Large intestine (tissue), 3 donors: Measurements from ENCODE around the gene CRACR2B. TPM values are rescaled to one million over a fixed set of nuclear protein-coding genes. Genes with fewer than 3 reads are reported as not detected.

Experiments used
- DNase-seq, 2 donors: peaks; one replicate each; pipeline versions ENCODE4 v3.0.0 to v3.0.0-alpha.2; 2013
- H3K27ac ChIP-seq: one replicate; pipeline ENCODE4 v1.5.1; 2013; ENCODE audit warnings: low read length
- H3K27me3 ChIP-seq: 2 replicates; pipeline ENCODE4 v1.6.1; 2013; ENCODE audit warnings: low read length; ENCODE audit not compliant: control insufficient read depth, insufficient read depth
- H3K36me3 ChIP-seq: 2 replicates; pipeline ENCODE4 v1.6.1; 2013; ENCODE audit warnings: low read length; ENCODE audit not compliant: control insufficient read depth, insufficient read depth
- H3K4me1 ChIP-seq: one replicate; pipeline ENCODE4 v1.6.1; 2013; ENCODE audit warnings: low read length; ENCODE audit not compliant: control insufficient read depth, insufficient read depth
- H3K4me3 ChIP-seq: one replicate; pipeline ENCODE4 v1.5.1; 2013; ENCODE audit warnings: low read length
- H3K9me3 ChIP-seq: one replicate; pipeline ENCODE4 v1.6.1; 2013; ENCODE audit warnings: mild to moderate bottlenecking, low read depth, low read length, moderate library complexity; ENCODE audit not compliant: control insufficient read depth
- WGBS: methylation state at CpG from one replicate; pipeline ENCODE4 v1.1.5; 2013; ENCODE audit warnings: low lambda C conversion rate; ENCODE audit not compliant: insufficient coverage; 5-methylcytosine and 5-hydroxymethylcytosine counted together
- polyA plus RNA-seq: library from polyadenylated mRNA; unstranded; fragments of 120-200 nt; gene quantifications from one replicate; pipeline ENCODE4 v1.2.1, GENCODE V29; 2013

CRACR2B gene
- polyA plus RNA-seq, 1 donor = 34.4 TPM

GRCh38 chr11:788953-789940, 38.5 kb upstream of the CRACR2B start:
- Histone ChIP-seq H3K4me1 (no peaks in the 10 kb centered on the region), H3K9me3 (no peaks in the 10 kb centered on the region), H3K36me3 (peaks cover 12% of the 10 kb centered on the region), H3K27ac (no peak overlapping the region), H3K27me3 (peaks cover 15% of the 10 kb centered on the region), H3K4me3 (peak overlapping the region; percentile 16)
- WGBS = no CpG with 5 or more reads among the region's 31 CpGs
- DNase-seq = no peak

- H3K36me3 ChIP-seq = peaks cover 16% of the 10 kb centered on the region
- WGBS = no CpG with 5 or more reads among the region's 44 CpGs
- H3K4me1 ChIP-seq = peaks cover 6% of the 10 kb centered on the region
- DNase-seq = peak in 1 of 2 donors; percentile 21
- peak within 1 kb of the TSS; percentile 16 for H3K4me3 ChIP-seq
- H3K27ac ChIP-seq = no peak within 1 kb of the TSS
- H3K9me3 ChIP-seq = no peaks in the 10 kb centered on the region
- H3K27me3 ChIP-seq = peaks cover 15% of the 10 kb centered on the region
Observed at GRCh38 chr11:789943-790342, 37.8 kb upstream of the CRACR2B start, which contains the start of gene CEND1. Gene CEND1 (minus strand): TSS chr11:790090. CDS start chr11:788576, 1,514 bp downstream.

- DNase-seq = no peak
- Histone ChIP-seq H3K4me1 (peaks cover 16% of the 10 kb centered on the region), H3K27ac (no peak overlapping the region), H3K9me3 (no peaks in the 10 kb centered on the region), H3K36me3 (peaks cover 16% of the 10 kb centered on the region), H3K4me3 (no peak overlapping the region), H3K27me3 (peaks cover 15% of the 10 kb centered on the region)
- WGBS = no CpG with 5 or more reads among the region's 18 CpGs
Observed at GRCh38 chr11:790721-791564, 36.8 kb upstream of the CRACR2B start.

- no peak for DNase-seq
- WGBS = no CpG with 5 or more reads among the region's 49 CpGs
Observed at GRCh38 chr11:791658-792534, 35.8 kb upstream of the CRACR2B start.

GRCh38 chr11:792535-792821, 35.2 kb upstream of the CRACR2B start:
- no CpG with 5 or more reads among the region's 15 CpGs for WGBS
- H3K4me1 ChIP-seq = peaks cover 27% of the 10 kb centered on the region
- DNase-seq = no peak

More at GRCh38 chr11:791658-792534, 35.8 kb upstream of the CRACR2B start:
- peaks cover 24% of the 10 kb centered on the region for H3K4me1 ChIP-seq
- peaks cover 15% of the 10 kb centered on the region for H3K27me3 ChIP-seq
- H3K9me3 ChIP-seq = no peaks in the 10 kb centered on the region
- H3K27ac ChIP-seq = no peak overlapping the region
- H3K36me3 ChIP-seq = peaks cover 16% of the 10 kb centered on the region
- no peak overlapping the region for H3K4me3 ChIP-seq

GRCh38 chr11:792873-793272, 34.8 kb upstream of the CRACR2B start:
- H3K9me3 ChIP-seq = no peaks in the 10 kb centered on the region
- no peak overlapping the region for H3K4me3 ChIP-seq
- peaks cover 16% of the 10 kb centered on the region for H3K36me3 ChIP-seq
- no peak overlapping the region for H3K27ac ChIP-seq
- no peak for DNase-seq
- no CpG with 5 or more reads among the region's 13 CpGs for WGBS
- H3K27me3 ChIP-seq = peaks cover 15% of the 10 kb centered on the region
- peaks cover 27% of the 10 kb centered on the region for H3K4me1 ChIP-seq

More at GRCh38 chr11:792535-792821, 35.2 kb upstream of the CRACR2B start:
- Histone ChIP-seq H3K27me3 (peaks cover 15% of the 10 kb centered on the region), H3K4me3 (no peak overlapping the region), H3K27ac (no peak overlapping the region), H3K36me3 (peaks cover 16% of the 10 kb centered on the region), H3K9me3 (no peaks in the 10 kb centered on the region)

GRCh38 chr11:793556-793955, 34.2 kb upstream of the CRACR2B start:
- Histone ChIP-seq H3K36me3 (peaks cover 16% of the 10 kb centered on the region), H3K9me3 (no peaks in the 10 kb centered on the region), H3K4me1 (peaks cover 30% of the 10 kb centered on the region), H3K27ac (no peak overlapping the region), H3K27me3 (peaks cover 14% of the 10 kb centered on the region), H3K4me3 (no peak overlapping the region)
- DNase-seq = no peak
- no CpG with 5 or more reads among the region's 7 CpGs for WGBS

GRCh38 chr11:794013-794765, 33.5 kb upstream of the CRACR2B start:
- Histone ChIP-seq H3K4me3 (no peak overlapping the region), H3K4me1 (peaks cover 30% of the 10 kb centered on the region), H3K36me3 (peaks cover 20% of the 10 kb centered on the region), H3K27ac (no peak overlapping the region), H3K9me3 (no peaks in the 10 kb centered on the region), H3K27me3 (peaks cover 8% of the 10 kb centered on the region)
- DNase-seq = no peak
- WGBS = no CpG with 5 or more reads among the region's 31 CpGs
